ENCODE results near the gene TOE1.

Gene TOE1

GRCh38 chr1:45326627-45327623 lies 13.0 kb upstream of the TOE1 start, which contains the start of gene HPDL:
TSS of gene HPDL (plus strand) at chr1:45326895. CDS start at chr1:45327149, 254 bp downstream.
- DNase-seq (ENCODE audit: low spot score) = no peak

DNA sequence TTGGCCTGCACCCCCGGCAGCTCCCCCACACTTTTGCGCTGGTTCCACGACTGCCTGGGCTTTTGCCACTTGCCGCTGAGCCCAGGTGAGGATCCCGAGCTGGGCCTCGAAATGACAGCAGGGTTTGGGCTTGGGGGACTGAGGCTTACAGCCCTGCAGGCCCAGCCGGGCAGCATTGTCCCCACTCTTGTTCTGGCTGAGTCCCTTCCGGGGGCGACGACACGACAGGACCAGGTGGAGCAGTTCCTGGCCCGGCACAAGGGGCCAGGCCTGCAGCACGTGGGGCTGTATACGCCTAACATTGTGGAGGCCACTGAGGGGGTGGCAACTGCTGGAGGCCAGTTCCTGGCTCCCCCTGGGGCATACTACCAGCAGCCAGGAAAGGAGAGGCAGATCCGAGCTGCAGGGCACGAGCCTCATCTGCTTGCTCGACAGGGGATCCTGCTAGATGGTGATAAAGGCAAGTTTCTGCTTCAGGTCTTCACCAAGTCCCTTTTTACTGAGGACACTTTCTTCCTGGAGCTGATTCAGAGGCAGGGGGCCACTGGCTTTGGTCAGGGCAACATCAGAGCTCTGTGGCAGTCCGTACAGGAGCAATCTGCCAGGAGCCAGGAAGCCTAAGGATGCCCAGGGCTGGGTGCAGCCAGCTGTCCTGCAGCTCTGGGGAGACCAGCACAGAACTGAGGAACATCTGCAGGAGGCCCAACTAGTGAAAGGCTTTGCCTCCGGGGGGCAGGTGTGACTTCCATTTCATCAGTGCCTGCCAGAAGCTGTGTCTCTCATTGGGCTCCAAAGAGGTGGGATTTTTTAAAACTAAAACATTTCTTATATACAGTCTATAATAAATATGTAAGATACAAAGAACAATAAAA lies 12.1 kb upstream of the TOE1 start:
- no peak for DNase-seq (ENCODE audit: low spot score)

GRCh38 chr1:45328680-45329079 lies 11.3 kb upstream of the TOE1 start:
- no peak for DNase-seq (ENCODE audit: low spot score)

DNA sequence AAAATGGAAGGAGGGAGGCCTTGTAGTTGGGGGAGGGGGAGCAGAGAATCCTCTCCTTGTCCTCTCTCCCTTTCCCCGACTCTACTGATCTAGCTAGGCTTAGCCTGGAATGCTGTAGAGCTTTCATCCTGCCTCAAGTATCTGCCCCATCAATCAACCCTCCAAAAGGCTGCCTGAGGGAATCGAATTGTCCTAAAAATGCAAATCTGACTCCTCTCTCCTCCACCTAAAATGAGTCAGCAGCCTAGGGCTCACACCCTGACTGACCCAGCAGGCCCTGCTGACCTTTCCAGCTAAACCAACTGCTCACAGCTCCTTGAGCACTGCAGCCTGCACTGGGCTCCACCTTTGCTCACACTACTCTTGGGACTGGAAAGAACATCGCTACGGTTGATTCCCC lies 10.5 kb upstream of the TOE1 start:
- no peak for DNase-seq (ENCODE audit: low spot score)

DNA sequence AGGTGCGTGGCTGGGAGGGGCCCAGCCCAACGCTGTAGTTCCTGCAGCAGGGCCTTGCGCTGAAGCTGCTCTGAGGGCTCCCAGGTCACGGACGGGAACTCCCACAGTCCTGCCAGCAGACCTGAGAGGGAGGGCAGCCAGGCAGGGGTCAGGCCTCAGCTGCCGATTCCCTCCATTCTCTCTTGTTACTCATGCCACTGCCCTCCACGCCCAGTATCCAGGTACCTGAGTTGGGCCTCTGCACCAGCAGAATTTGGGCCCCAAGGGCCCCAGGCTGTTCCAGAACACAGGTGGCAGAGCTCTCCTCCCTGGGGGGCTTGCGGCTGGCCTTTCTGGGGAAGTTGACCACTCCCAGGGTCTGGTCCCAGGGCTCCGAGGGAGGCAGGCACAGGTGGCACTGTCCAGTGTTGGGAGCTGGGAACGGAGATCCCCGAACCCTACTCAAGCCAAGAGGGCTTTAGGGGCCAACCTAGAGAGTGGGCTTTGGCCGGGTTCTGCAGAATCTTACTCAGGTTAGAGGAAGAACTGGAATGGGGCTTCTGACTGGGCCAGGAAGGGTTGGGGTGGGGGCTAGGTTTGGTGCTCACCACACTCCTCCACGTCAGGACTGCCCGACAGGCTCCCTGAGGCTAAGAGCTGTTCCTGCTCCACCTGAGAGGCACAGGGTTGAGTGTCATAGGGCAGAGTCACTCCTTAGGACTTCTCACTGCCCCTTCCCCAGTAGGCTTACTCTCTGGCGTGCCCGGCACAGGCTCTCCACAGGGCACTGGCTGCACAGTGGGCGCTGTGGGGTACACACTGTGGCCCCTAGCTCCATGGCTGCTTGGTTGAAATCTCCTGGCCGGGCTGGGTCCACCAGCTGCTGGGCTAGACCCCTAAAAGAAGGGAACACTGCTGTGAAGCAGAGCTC lies 8.3 kb upstream of the TOE1 start:
- DNase-seq (ENCODE audit: low spot score) = no peak

DNA sequence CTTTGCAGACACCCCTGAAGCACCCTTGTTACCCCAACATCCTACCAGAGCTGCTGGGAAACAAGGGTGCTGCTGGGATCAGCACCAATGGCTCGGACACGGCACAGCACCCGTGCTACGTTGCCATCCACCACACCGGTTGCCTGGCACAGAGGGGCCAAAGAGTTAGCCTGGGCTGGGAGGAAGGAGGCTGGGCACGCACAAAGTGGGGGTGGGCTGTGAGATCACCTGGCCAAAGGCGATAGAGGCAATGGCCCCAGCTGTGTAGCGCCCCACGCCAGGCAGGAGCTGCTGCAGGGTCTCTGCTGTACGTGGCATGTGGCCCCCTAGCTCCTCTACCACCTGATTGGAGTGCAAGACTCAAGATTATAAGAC lies 7.6 kb upstream of the TOE1 start:
- no peak for DNase-seq (ENCODE audit: low spot score)

DNA sequence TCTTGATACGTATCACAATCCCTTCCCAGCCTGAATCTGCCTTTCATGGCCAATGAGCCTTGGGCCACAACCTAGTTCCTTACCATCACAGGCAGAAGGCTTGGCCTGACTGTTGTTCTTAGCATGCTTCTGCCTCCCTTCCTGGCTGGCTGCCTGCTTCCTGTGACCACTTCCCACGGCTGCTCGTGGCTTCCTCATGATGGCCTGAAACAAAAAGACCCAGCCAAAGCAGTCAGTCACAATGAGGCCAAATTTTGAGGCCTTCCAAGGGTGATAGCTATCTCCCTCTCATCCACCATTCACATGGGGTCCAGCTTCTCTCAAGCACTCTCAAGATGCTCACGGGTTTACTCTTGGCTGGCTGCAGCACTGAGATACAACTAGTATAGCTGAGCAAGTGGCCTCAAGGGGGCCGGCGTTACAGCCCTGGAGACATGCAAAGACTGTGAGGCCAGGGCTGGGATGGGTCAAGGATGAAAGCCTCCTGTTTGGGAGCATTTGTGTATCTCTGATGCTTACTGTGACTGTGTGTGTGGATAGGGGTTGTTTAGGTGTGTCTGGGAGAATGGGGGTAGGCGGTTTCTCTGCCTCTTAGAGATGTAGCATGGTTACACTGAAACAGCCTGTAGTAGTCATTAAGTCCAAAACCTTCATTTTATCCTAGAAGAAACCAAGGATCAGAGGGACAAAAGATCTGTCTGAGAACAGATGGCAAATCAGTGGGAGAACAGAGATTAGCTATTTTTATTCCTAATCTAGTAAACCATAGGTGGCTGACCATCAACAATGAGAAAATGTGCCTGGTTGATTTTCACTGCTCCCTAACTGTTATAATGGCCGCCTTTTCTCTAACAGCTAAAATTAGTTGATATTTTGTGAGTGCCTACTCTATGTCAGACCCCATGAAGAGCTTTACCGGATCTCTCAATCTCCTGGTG lies 5.4 kb upstream of the TOE1 start:
- no peak for DNase-seq (ENCODE audit: low spot score)

GRCh38 chr1:45335855-45336324 lies 4.1 kb upstream of the TOE1 start:
- DNase-seq (ENCODE audit: low spot score) = no peak

DNA sequence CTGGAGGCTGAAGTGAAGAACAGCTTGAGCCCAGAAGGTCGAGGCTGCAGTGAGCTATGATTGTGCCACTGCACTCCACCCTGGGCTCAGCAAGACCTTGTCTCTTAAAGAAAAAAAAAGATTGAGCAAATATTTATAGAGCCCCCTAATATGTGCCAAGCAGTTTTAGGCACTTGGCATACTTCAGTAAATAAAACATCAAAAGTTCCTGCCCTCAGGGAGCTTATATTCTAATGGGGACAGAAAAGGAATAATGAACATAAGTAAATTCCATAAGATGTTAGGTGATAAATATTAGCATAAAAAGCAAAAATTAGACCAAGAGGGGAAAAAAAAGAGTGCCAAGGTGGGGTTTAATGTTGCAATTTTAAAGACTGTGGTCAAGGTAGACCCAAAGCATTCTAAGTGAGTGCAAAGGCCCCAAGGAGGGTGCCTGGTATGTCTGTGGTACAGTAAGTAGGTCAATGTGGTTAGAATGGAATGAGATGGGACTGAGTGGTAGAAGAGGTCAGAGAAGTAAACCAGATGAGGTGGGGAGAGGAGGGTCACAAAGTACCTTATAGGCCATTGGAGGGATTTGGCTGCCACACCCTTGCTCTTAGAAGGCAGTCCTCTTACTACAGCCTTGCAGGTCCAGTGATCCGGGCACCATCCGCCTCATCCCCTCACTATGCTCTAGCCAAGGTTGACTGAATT lies 2.2 kb upstream of the TOE1 start:
- DNase-seq (ENCODE audit: low spot score) = no peak

DNA sequence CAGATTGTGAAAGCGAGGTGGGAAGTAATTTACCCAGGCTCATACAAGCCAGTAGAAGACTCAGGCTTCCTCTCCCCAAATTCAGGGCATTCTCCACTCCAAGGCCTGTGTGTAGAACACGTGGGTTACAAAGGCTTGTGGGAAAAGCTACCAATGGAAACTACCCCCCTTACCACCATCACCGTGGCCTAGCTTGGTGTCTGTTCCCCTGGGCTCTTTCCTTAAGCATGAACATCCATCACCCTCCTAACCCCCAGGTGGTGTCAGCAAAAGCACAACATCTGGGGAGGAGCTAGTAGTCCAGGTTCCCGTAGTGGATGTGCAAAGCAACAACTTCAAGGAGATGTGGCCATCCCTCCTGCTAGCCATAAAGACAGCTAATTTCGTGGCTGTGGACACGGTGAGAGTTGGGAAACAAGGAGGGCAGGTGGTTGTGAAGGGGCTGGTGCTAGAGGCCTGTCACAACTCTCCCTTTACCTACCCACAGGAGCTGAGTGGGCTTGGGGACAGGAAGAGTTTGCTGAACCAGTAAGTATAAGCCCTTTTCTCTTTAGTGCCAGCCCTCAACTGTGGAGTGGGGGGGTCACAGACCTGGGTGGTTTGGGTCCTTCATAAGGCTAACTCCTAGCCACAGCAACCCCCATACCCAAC lies 971 bp downstream of the TOE1 start:
- no peak for DNase-seq (ENCODE audit: low spot score)

DNA sequence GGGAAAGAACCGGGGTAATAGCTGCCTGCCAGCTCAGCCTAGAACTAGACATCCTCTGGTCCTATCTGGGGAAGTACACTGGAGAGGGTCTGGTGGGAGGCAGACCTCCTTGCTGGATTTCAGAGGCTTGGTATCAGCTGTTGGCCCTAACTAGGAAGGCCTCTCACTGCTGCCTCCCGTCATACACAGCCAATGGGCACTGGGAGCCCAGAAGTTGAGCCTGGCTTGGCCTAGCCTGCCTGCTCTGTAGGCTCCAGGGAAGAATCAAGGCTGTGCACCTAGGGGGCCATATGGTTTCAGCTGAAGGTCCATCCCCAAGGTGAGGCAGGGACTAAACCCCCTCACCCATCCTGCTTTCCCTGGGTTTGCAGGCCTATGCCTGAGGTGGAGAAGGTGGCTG lies 4.5 kb downstream of the TOE1 start:
- no peak for DNase-seq (ENCODE audit: low spot score)

- no peak for DNase-seq (ENCODE audit: low spot score)
Observed at GRCh38 chr1:45345014-45345413, 5.0 kb downstream of the TOE1 start.

DNA sequence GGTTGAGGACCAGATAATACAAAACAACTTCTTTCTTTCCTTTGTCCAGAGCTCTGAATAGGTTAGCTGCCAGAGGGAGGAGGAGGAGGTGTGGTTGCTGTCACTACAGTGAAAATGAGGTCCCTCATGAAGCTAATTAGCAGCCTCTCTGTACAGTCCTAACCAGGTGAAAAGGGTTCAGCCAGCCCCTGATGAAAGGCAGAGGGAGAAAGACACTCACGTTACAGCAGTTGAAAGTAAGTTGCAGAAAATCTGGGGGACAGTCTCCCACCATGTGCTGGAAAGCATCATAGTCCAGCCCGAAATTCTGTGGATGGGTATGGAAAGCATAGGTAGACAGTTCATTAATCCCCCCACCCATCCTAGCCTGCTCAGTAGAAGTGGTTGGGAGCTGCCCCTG lies 6.5 kb downstream of the TOE1 start:
- DNase-seq (ENCODE audit: low spot score) = no peak

GRCh38 chr1:45348020-45348419 lies 8.1 kb downstream of the TOE1 start:
- DNase-seq (ENCODE audit: low spot score) = no peak

DNA sequence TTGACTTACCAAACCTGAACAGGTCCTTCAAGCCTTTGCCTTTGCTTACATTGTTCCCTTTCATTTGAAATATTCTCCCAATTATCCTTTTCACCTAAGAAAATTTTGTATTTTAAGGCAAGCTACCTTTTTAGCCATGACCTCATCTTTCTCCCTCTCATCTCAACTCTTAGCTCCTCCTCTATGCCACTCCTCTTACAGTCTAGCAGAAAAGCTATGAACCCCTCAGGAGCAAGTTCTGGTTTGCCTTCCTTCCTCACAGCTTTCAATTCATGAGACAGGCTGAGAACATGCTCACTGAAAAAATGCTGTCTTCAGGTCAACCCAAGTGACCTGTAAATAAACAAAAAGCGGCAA lies 8.6 kb downstream of the TOE1 start:
- no peak for DNase-seq (ENCODE audit: low spot score)

DNA sequence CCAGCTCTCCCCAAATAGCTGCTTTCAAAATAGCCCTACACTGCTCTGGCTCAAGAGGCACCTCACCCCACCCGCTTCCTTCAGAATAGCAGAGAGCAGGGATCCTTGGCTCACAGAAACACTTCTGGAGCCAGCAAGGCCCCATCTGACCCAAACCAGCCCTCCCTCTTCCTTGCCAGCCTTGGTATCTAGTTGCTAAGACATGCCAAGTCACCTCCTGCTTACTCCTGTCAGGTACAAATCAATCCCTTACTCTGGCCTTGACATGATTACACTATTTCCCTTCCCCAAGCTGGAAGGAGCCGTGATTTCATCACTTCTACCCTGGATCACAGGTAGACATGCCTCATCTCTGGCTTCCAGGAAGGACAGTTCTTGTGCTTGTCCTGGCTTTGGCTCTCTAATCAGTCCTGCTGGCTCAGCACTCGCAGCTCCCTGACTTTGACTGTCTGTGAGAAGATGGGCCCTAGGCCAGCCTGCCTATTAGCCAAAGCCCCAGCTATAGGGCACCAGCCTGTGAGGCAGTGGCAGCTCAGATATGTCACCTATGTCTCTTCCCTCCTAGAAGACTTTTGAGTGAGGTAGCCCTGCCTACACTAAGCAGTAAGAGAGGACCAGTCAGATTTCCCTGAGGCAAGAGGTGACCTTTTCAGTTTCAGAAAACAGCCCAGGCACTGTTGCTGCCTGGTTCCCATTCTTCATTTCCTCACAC lies 9.2 kb downstream of the TOE1 start:
- DNase-seq (ENCODE audit: low spot score) = no peak

DNA sequence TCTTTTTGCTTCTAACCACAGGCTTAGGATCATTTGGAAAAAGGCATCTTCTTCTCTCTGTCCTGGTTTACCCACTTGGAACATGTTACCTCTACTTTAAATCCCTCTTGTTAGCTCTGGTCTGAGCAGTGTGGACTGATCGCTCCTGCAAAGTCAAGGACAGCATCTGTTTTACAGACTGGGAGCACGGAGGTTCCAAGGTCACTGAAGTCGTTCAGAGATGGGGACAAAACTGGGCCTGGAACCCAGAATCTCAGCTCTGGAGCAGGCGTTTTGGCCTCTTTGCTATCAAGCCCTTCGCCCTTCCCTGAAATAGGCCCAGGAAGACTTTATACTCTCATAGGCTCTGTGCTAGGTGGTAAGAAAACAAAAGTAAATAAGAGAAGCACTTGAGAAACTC lies 11.5 kb downstream of the TOE1 start:
- no peak for DNase-seq (ENCODE audit: low spot score)

- no peak for DNase-seq (ENCODE audit: low spot score)
Observed at GRCh38 chr1:45353685-45354084, 13.7 kb downstream of the TOE1 start.

DNA sequence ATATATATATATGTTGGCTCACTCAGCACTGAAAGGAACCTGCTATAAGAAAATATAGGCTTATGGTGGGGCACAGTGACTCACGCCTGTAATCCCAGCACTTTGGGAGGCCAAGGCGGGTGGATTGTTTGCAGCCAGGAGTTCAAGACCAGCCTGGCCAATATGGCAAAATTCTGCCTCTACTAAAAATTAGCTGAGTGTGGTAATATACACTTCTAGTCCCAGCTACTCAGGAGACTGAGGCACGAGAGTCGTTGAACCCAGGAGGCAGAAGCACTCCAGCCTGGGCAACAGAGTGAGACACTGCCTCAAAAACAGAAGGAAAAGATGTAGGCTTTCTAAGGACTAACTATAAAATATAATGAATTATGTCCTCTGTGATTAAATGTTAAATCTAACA lies 14.9 kb downstream of the TOE1 start:
- no peak for DNase-seq (ENCODE audit: low spot score)
